Stimulated activated CD4-positive, alpha-beta T cell treated with anti-CD3 and anti-CD28 coated beads, Interleukin-2, amount 100 ng/mL, for 48 hours (primary cell): ENCODE data around the gene GLRX5.
A peak's percentile ranks its signal among the peaks of the same experiment; 100 is the strongest.
"Not testable (repeated sequence)": the region's sequence is repeated elsewhere in the genome, so short reads cannot be mapped to it uniquely, and the experiment has no call there.

ENCODE experiments used
- DNase-seq, 2 donors: peaks; one replicate each; pipeline ENCODE4 v3.0.0-alpha.2; 2020

The GLRX5 gene

DNA sequence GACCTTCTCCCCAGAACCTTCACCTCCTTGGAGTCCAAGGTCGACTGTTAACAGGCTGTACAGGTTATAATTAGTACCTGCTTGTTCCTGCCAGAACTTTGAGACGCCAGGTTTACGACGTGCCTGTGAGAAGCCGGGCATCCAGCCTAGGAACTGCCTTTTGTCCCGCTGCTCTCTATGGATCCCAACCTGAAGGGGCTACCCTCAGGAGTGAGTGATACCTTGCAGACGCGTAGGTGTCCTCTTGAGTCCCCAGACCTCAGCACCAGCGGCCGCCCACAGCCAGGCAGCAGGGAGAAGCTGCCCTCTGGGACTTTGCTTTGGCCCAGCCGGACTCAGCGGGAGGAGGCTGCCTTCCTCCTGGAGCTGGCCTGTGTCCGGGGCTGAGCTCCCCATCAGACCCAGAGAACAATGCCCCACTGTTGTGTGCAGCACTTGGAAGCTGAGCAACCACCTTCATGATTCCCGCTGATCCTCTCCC, 34.6 kb upstream of the GLRX5 start:
- DNase-seq: no peak

DNA sequence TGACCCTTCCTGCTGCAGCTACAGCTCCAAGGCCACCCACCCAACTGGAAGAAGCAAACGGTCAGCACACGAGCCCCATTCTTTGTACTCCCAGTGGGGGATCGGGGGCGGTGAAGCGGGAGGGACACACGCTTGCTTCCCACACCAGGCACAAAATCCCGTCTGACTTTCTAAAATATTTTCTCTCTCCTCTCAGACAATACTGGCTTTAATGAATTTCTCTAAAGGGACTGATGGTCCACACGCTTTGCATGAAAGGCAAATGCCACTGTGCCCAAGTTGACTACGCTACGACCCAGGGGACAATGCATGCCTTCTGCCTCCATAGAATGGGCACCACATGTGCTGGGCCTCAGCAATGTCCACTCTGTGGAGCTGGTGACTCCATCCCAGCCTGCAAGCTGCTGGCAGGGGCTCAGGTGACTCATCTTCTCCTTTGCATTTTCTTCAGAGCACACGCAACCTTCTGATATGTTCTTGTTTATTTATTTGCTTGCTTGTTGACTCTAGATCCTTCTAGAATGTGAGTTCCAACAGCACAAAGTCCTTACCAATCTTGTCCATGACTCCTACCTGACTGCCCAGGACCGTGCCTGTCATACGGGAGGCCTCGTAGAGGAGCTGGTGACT, 34.0 kb upstream of the GLRX5 start:
- DNase-seq: no peak

DNA sequence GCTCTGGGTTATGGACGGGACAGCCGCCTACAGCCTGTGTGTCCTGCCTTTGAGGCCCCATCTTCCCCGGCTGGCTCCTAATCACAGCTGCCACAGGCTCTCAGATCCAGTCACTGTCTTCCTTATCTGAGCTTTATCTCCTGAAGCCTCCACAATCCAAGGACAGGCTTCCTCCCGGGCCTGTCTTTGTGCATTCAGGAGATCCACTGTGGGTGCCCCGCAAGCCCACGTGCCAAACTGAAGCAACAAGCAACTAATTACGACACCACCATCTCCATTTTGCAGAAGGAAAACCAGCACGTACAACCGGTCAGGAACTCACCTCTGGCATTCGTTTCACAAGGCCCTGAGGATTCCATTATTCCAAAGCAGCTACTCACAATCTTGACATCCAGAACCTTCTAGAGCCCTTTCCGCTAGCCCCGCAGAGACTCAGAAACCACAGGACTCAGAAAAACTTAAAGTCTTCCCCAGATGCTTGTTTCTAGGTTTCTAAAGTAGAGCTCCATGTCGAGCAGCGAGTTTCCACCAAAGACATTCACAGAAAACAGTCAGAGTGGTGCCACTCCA, 32.4 kb upstream of the GLRX5 start:
- no peak for DNase-seq

DNA sequence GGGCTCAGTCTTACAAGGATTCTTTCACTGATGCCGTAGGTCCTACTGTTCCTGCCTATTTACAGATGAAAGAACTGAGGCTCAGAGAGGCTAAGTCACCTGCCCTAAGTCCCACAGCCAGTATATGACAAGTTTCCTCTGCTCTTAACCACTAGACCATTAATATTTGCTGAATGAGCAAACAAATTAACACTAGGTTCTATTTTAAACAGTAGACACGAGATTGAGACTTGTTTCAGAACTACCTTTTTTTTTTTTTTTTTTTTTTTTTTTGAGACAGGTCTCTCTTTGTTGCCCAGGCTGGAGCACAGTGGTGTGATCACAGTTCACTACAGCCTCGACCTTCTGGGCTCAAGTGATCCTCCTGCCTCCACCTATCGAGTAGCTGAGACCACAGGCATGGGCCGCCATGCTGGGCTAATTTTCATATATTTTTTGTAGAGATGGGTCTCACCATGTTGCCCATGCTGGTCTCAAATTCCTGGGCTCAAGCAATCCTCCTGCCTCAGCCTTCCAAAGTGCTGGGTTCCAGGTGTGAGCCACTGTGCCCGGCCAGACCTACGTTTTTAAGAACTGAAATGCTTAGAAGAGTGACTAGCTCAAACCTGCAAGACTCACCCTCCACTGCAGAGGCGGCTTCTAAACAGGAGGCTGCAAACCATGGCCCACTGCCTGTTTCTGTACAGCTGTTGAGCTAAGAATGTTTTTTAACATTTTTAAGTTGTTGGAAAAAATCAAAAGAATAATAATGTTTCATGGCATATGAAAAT, 31.3 kb upstream of the GLRX5 start:
- no peak for DNase-seq

DNA sequence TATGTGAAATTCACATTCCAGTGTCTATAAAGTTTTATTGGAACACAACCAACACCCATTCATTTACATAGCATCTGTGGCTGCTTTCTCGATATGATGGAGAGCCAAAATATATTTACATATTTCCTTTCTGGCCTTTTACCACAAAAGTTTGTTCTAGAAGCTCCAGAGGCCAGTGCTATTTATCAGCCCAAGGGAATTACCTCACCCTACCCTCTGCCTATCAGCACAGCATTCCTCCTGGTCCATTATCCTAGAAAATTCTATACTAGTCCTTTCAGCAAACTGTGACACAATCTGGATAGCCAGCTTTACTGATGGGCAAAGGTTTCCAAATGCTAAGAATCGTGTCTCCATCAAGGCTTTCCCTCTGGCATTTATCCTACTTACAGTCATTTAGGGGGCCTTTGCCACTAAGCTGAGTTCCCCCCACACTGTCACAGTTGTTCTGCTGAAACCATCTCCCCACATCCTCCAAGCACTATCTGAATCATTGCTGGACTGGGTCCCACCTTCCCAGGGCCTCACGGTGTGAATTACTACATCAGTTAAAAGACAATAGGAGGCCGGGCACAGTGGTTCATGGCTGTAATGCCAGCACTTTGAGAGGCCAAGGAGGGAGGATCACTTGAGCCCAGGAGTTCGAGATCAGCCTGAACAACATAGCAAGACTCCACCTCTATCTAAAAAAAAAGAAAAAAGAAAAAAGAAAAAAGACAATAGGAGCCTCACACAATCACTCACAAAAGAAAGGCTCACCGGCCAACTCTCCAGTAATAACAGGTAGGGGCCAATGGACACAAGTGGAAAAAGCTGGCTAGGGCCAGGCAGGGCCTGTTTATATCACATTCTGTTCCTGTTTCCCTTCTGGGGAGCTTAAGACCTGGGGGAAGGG, 30.5 kb upstream of the GLRX5 start:
- DNase-seq: no peak

DNA sequence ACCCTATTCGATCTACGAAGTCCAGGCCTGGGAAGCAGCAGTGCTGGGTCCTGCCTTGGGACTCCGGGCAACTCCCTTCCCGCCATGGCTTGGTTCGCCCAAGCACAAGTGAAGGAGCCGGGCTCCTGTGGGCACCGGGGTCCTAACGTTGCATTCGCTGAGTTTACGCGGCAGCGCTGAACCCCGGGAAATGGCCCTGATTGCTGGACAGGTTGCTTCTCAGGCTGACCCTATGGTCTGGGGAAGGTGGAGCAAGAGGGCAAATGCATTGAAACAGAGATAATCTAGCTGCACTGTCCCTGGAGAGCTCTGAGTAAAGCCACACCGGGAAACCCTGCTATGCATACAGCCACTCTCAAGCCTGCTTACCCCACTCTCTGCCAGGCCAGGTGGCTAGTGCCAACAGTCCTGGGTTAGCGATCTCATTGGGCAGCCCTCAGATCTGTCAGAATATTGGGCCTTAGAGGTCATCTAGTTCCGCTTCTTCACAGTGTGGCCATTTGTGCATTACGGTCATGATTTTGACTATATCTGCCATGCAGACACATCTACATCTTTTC, 29.7 kb upstream of the GLRX5 start:
- no peak for DNase-seq

DNA sequence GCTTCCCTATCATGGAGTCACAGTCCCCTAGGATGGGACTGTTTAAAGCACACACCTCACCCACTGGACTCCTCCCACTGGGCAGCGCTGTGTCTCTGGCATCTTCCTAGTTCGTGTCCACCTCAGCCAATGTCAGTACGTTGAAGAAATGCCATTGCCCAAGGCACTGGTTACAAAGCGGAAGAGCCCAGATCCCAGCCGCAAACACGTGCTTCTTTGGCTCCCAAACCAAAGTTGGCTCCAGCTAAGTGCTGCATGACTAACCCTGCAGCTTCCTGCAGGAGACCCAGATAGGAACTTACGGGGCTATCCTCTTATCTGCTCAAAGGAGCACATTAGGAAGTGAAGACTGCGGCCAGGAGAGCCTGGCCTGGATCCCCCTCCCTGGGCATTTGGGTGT, 27.7 kb upstream of the GLRX5 start:
- DNase-seq: no peak

DNA sequence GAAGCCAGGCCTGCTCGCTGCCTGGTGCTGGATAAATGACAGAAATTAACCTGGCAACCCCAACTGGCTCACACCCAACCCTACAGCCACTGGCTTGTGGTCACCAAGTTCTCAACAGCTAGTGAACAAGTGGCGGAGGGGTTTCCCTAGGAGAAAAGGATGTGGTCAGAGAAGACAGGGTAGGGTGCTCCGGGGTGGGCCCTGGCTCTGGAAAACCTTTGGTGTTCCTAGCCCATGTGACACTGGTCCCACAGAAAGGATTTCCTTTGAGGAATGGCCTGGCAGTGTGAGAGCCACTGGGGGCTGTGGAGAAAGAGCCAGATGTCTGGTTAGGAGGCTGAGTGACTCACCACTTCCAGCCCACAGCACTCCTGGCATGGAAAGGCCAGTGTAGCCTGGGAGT, 27.1 kb upstream of the GLRX5 start:
- no peak for DNase-seq

DNA sequence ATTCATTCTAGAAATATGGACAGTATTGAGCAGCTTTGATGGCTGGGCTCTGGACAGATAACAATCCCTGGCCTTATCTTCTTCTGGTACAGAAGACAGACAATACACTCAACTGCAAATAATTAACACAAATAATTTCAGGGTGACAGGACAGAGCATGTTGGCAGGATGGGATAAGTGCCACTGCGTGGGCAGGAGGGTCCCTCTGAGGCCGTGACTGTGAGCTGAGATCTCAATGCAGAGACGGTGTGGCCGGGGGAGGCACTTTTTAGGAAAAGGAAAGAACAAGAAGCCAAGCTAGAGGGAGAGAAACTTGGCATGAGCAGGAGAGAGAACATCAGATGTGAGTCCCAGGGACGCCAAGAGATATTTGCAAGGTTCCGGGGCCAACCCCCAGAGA, 26.5 kb upstream of the GLRX5 start:
- no peak for DNase-seq

DNA sequence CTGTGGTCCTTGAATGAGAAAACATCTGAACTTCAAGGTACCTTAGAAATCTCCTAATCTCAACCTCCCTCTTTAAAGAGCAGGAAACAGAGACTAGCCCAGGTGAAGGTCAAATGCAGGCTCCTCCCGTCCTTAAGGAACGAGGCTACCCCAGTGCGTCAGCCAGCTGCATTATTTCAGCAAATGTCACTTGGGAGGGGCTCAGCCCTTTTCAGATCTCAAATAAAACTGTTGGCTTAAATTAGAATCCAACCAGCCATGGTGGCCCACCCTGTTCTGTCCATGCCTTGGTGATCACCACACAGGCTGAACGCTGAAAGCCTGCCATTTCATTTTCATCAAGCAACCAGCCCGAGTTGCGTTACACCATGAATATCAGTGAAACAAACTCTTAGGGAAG, 25.4 kb upstream of the GLRX5 start:
- no peak for DNase-seq

DNA sequence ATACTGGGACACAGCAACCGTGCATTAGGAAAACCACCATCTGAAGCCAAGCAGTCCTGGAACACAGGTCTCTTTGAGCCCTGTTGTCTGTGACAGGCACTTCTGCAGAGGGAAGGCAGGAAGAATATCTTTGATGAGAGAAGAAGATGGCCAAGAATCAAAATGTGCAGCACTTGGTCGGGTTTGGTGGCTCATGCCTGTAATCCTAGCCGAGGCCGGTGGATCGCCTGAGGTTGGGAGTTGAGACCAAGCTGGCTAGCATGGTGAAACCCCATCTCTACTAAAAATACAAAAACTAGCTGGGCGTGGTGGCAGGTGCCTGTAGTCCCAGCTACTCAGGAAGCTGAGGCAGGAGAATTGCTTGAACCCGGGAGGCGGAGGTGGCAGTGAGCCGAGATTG, 24.5 kb upstream of the GLRX5 start:
- DNase-seq: not testable (repeated sequence)

DNA sequence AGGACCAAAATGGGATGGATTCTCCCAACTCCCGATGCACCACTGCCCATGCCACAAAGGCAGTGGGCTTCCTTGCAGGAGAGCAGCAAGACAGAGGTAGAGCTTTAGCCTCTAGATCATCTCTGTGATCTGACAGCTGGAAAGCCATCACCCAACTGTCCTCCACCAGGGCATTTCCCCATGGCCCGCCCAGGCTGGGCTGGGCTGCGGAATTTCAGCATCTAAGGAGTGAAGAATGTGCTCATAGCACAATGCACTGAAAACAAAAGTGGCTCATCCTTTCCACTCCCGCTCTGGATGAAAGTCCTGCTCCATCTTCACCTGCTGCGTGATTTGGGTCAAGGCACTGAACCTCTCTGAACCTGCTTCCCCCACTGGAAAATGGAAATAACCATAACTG, 24.0 kb upstream of the GLRX5 start:
- DNase-seq: no peak

DNA sequence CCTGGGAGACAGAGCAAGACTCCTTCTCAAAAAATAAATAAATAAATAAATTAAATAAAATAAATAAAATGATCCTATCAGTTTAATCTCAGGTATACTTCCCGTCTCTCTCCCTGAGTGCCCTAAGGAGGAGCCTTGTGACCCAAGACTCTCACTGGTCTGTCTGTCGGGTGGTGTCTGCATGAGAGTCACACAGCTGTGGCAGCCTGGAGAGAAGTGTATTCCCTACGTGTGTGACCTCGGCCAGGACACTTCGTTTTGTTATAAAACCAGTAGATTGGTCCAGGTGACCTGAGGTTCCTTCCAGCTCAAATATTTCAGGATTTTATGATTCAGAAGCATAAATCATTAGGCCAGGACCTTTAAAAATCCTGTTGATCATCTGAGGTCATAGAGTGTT, 23.2 kb upstream of the GLRX5 start:
- DNase-seq: no peak

DNA sequence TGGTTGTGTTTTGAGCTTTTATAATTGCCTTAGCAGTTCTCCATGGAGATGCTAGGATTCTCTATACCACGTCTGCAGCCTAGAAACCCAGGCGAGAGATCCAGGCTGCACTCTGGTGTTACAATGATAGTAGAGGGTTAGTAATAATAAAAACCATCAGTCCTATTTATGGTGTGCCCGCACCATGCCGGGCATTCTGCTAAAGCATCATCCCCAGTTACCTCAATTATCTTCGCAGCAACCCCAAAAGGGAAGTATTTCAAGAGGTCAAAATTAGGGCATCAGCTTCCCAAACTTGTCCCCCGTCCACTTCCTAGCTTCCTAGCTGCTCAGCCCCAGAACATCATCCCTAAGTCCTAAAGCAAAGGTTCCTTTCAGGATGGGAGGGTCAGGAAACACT, 21.6 kb upstream of the GLRX5 start:
- DNase-seq: no peak

DNA sequence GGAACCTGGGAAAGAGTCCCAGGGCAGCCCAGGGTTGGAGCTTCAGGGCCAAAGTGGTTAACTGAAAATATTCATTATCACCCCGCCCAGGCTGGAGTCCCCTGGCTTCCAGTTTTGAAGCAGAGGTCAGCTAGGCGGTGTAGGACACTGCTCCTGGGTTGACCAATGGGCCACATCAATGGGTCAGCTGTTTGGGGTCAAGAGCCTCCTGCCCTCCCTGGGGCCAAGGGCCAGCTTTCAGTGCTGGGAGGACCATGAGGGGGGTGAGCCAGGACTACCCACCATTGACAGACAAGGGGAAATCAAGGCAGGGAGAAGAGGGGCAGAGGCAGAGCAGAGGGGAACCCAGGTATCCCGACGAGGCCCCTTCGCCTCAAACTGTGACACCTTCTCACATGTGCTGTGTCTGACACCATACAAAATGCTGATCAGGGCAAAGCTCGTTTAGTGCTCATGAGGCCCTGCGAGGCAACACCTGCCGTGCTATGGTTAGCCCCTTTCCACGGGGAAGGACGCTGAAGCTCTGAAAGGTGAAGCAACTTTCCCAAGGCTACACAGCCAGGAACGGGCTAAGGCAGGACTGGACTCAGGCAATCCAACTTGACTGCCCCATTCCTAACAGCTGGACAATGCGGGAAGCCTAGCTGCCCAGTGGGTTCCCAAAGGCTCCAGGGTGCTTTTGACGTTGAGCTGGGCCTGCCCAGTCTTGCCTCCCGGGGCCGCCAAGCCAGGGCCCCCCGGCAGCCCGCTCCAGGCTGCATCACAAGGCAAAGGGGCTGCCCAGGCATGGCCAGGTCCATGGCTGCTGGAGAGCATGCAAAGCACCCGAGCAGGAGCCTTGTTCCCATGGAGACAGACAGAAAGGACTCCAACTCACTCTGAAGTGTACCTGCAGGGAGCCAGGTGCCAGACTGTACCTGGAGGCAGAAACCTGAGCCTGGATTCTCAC, 20.4 kb upstream of the GLRX5 start:
- DNase-seq: no peak

DNA sequence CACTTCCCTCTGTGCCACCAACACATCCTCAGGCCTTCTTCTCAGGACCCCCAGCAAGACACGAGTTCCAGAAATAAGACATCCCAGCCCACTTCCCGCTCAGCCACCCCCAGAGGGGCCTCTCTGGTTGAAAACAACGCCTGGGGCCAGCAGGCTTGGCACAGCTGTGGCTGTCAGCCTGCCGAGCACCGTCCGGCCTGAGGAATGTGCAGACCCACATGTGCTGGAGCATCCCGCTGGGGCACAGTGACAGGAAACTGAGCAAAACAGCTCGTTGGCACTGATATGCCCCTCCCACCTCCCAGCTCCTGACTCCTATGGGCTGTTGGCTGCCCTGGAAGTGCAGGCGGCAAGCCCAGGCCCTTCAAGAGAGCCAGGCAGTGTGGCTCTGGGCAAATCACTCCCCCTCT, 19.8 kb upstream of the GLRX5 start:
- DNase-seq: no peak

DNA sequence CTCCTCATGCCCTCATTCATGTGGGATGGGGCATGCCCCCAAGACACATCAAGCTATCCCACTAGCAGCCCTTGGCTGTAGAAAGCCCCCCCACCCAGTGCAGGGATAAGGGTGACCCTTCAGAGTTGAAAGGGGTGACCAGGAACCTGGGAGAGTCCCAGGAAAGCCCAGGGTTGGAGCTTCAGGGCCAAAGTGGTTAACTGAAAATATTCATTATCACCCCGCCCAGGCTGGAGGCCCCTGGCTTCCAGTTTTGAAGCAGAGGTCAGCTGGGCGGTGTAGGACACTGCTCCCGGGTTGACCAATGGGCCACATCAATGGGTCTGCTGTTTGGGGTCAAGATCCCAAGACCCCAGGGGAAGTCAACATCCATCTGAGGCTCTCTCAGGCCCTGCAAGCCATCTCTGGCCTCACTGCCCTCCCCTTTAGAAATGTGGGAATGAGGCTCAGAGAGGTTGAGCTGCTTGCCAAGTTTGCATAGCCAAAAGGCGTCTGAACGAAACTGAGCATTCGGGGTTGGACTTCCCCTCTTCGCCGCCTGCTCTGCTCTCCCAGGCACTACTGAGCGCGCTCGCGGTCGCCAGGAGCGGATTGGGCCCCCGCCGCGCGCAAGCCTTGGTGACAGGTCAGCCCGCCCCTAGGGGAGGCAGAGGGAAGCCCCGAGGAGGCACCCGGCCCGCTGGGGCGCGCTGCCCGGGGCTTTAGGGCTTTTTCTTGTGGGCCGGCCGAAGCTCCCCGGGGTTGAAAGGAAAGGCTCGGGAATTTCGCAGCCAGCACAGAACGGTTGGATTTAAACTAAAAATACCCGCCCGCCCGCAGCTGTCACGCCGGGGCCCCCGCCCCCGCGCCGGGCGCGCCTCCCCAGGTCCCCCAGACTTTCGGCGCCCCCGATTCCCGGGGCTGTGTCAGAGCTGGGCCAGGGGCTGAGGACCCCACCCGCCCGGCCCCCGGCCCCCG, 19.0 kb upstream of the GLRX5 start:
- DNase-seq: peak; percentile 76 to 83

DNA sequence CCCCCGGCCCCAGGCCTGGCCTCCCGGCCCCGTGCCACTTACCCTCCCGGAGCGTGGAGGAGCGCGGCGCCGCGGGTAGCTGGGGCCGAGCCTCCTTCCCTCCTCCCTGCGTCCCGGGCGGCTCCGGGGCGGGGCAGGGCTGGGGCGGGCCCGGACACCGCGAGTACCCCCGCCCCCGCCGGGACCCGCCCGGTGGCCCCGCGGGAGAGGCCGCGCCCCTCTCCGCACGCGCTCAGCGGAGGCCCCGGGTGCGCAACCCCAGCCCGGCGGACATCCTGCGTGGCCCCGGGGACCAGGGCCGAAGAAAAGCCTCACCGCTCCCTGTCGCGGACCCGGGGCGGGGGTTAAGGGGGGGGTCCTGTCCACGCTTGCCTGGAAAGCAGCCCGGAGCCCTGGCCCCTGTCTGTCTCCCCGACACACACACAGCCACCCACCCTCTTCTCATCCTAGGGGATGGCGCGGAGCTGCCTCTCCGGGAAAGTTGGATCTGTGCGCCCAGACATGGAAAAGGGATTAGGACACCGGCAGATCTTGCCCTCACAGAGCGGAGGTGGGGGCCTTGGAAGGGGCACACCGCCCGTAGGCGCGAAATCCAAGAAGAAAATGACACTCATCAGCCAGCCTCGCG, 18.2 kb upstream of the GLRX5 start, which contains the start of gene SYNE3:
SYNE3 (minus strand) TSS at position 97 of the 628 bp plus-strand sequence. CDS start 40,829 bp downstream, outside the sequence.
- DNase-seq: no peak

DNA sequence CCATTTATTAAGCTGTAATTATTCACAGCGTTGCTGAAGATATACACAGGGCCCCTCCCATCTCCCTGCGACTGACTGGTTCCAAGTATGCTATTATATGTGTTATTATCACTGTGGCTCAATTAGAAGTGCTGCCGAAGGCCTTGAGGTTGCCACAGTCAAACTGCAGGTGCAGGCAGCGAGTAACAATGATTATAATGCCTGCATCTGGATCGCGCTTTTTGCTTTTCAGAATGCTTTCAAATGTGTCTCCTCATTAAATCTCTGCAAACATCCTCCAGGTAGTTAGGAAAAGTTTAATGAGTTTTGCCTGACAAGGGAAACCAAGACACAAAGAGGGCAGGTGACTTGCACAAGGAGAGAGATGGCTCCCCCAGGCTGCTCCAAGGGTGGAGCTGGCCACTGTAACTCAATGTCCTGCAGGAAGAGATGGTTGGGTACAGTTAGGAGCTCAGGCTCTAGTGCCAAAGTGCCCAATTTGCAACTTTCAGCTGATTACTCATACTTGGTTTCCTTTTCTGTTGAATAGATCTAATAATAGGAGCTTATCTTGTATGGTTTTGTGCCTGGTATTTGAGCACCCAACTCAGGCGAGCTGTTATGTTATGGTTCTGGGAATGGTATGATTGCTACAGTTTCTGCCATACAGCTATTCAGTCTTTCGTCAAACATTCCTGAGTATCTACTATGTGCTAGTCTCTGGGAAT, 16.7 kb upstream of the GLRX5 start:
- DNase-seq: no peak
